ENCODE data around the gene AFAP1L2.

AFAP1L2 gene

GRCh38 chr10:114266521-114266920 is 137.8 kb downstream of the AFAP1L2 start:
- no peak for DNase-seq (ENCODE audit: low spot score)

- no peak for DNase-seq (ENCODE audit: low spot score)
These were observed 138.8 kb downstream of the AFAP1L2 start for GRCh38 chr10:114265392-114266053.

GRCh38 chr10:114262496-114262895 is 141.8 kb downstream of the AFAP1L2 start:
- no peak for DNase-seq (ENCODE audit: low spot score)

- no peak for DNase-seq (ENCODE audit: low spot score)
These were observed 143.2 kb downstream of the AFAP1L2 start for GRCh38 chr10:114261076-114261475.

GRCh38 chr10:114260366-114260765 is 143.9 kb downstream of the AFAP1L2 start:
- no peak for DNase-seq (ENCODE audit: low spot score)

GRCh38 chr10:114259824-114260223 is 144.5 kb downstream of the AFAP1L2 start:
- no peak for DNase-seq (ENCODE audit: low spot score)

GRCh38 chr10:114258274-114258840 is 145.9 kb downstream of the AFAP1L2 start:
- DNase-seq (ENCODE audit: low spot score): no peak

GRCh38 chr10:114257498-114257897 is 146.8 kb downstream of the AFAP1L2 start:
- no peak for DNase-seq (ENCODE audit: low spot score)

GRCh38 chr10:114256822-114257221 is 147.5 kb downstream of the AFAP1L2 start:
- DNase-seq (ENCODE audit: low spot score): no peak

- DNase-seq (ENCODE audit: low spot score): no peak
These were observed 148.1 kb downstream of the AFAP1L2 start for GRCh38 chr10:114256008-114256765.

GRCh38 chr10:114255227-114255626 is 149.1 kb downstream of the AFAP1L2 start:
- no peak for DNase-seq (ENCODE audit: low spot score)

GRCh38 chr10:114252883-114253282 is 151.4 kb downstream of the AFAP1L2 start:
- no peak for DNase-seq (ENCODE audit: low spot score)

- no peak for DNase-seq (ENCODE audit: low spot score)
These were observed 152.2 kb downstream of the AFAP1L2 start for GRCh38 chr10:114252092-114252491.

- no peak for DNase-seq (ENCODE audit: low spot score)
These were observed 153.6 kb downstream of the AFAP1L2 start for GRCh38 chr10:114250716-114251115.

- no peak for DNase-seq (ENCODE audit: low spot score)
These were observed 154.1 kb downstream of the AFAP1L2 start for GRCh38 chr10:114250236-114250635.

GRCh38 chr10:114246679-114247305 is 157.5 kb downstream of the AFAP1L2 start:
- DNase-seq (ENCODE audit: low spot score): no peak

- DNase-seq (ENCODE audit: low spot score): no peak
These were observed 159.0 kb downstream of the AFAP1L2 start for GRCh38 chr10:114245121-114245791.
